Loucy (cell line): ENCODE data around the gene PDCD4.

Experiments used
- H2AFZ ChIP-seq: fragments of 200-600 bp; sonication (generic); 2 replicates; pipeline ENCODE4 v1.6.0; 2016; ENCODE audit warnings: antibody characterized with exemption, mild to moderate bottlenecking, low read length, moderate library complexity
- H3F3A ChIP-seq: fragments of 200-600 bp; 2 replicates; pipeline ENCODE4 v1.6.0; 2016; ENCODE audit warnings: antibody characterized with exemption, low read depth, mild to moderate bottlenecking
- H3K27me3 ChIP-seq: fragments of 200-600 bp; sonication (generic); 2 replicates; pipeline ENCODE4 v1.6.1; 2014; ENCODE audit warnings: low read length, mild to moderate bottlenecking; ENCODE audit not compliant: insufficient read depth, poor library complexity, severe bottlenecking
- H3K36me3 ChIP-seq: fragments of 200-600 bp; sonication (generic); 2 replicates; pipeline ENCODE4 v1.6.1; 2016; ENCODE audit warnings: low read length; ENCODE audit not compliant: insufficient read depth
- H3K4me1 ChIP-seq: fragments of 200-600 bp; sonication (generic); 2 replicates; pipeline ENCODE4 v1.5.1; 2014; ENCODE audit warnings: low read length, mild to moderate bottlenecking; ENCODE audit not compliant: insufficient read depth, poor library complexity, severe bottlenecking
- H3K4me2 ChIP-seq: fragments of 200-600 bp; sonication (generic); 2 replicates; pipeline ENCODE4 v1.6.0; 2014; ENCODE audit warnings: antibody characterized with exemption, low read length, low read depth, mild to moderate bottlenecking; ENCODE audit not compliant: poor library complexity, severe bottlenecking
- H3K4me3 ChIP-seq: fragments of 200-600 bp; sonication (generic); 2 replicates; pipeline ENCODE4 v1.5.1; 2014; ENCODE audit warnings: low read length, mild to moderate bottlenecking, mixed read lengths; ENCODE audit not compliant: poor library complexity, severe bottlenecking
- H3K79me2 ChIP-seq: fragments of 200-600 bp; sonication (generic); 2 replicates; pipeline ENCODE4 v1.6.1; 2014; ENCODE audit warnings: low read length; ENCODE audit not compliant: insufficient read depth
- H3K9ac ChIP-seq: fragments of 200-600 bp; sonication (generic); 2 replicates; pipeline ENCODE4 v1.6.0; 2014; ENCODE audit warnings: mild to moderate bottlenecking, low read depth, low read length, moderate library complexity; ENCODE audit not compliant: poor library complexity, severe bottlenecking
- H3K9me2 ChIP-seq: fragments of 200-600 bp; sonication (generic); replicated peaks from 2 replicates; pipeline ENCODE4 v1.6.1; 2016; ENCODE audit warnings: low read depth, low read length, mixed read lengths
- H3K9me3 ChIP-seq: fragments of 200-600 bp; sonication (generic); 2 replicates; pipeline ENCODE4 v1.6.1; 2014; ENCODE audit warnings: mild to moderate bottlenecking, antibody characterized with exemption, low read length, low read depth; ENCODE audit not compliant: insufficient read depth
- H4K20me1 ChIP-seq: fragments of 200-600 bp; sonication (generic); 2 replicates; pipeline ENCODE4 v1.6.0; 2014; ENCODE audit warnings: antibody characterized with exemption, low read length, mild to moderate bottlenecking; ENCODE audit not compliant: insufficient read depth, poor library complexity, severe bottlenecking
- CTCF ChIP-seq: fragments of 200-600 bp; sonication (generic); conservative IDR thresholded peaks from 2 replicates; pipeline ENCODE4 v1.5.1; 2014; ENCODE audit warnings: mild to moderate bottlenecking, antibody characterized with exemption, low read length
- EZH2phosphoT487 ChIP-seq: fragments of 200-600 bp; IDR thresholded peaks from 2 replicates; pipeline ENCODE4 v1.6.1; 2018; ENCODE audit warnings: antibody characterized with exemption, mild to moderate bottlenecking, moderate library complexity, borderline replicate concordance

PDCD4 gene

GRCh38 chr10:110910138-110910537 lies 38.4 kb downstream of the PDCD4 start:
- H3K4me2 ChIP-seq: no peak overlapping the region
- no peaks in the 10 kb centered on the region for H3K27me3 ChIP-seq
- H3K4me1 ChIP-seq: no peaks in the 10 kb centered on the region
- H3K9me2 ChIP-seq: no peaks in the 10 kb centered on the region
- no peaks in the 10 kb centered on the region for H3K36me3 ChIP-seq
- H4K20me1 ChIP-seq: no peaks in the 10 kb centered on the region
- H3K9me3 ChIP-seq: no peaks in the 10 kb centered on the region
- H3K9ac ChIP-seq: no peak overlapping the region
- no peak for TF ChIP-seq EZH2phosphoT487
- no peak for TF ChIP-seq CTCF
- H3K4me3 ChIP-seq: no peak overlapping the region
- H3K79me2 ChIP-seq: no peaks in the 10 kb centered on the region
- H2AFZ ChIP-seq: no peak overlapping the region
- H3F3A ChIP-seq: no peaks in the 10 kb centered on the region

- peaks cover 5% of the 10 kb centered on the region for H3K79me2 ChIP-seq
- H3F3A ChIP-seq: no peaks in the 10 kb centered on the region
- H3K27me3 ChIP-seq: no peaks in the 10 kb centered on the region
- no peaks in the 10 kb centered on the region for H4K20me1 ChIP-seq
- H3K9ac ChIP-seq: no peak overlapping the region
- no peak overlapping the region for H2AFZ ChIP-seq
- H3K9me2 ChIP-seq: no peaks in the 10 kb centered on the region
- TF ChIP-seq CTCF (no peak), EZH2phosphoT487 (no peak)
- no peaks in the 10 kb centered on the region for H3K36me3 ChIP-seq
- no peak overlapping the region for H3K4me2 ChIP-seq
- H3K4me3 ChIP-seq: no peak overlapping the region
- H3K4me1 ChIP-seq: peaks cover 5% of the 10 kb centered on the region
- H3K9me3 ChIP-seq: no peaks in the 10 kb centered on the region
Observed at GRCh38 chr10:110912374-110912773, 40.6 kb downstream of the PDCD4 start.

DNA sequence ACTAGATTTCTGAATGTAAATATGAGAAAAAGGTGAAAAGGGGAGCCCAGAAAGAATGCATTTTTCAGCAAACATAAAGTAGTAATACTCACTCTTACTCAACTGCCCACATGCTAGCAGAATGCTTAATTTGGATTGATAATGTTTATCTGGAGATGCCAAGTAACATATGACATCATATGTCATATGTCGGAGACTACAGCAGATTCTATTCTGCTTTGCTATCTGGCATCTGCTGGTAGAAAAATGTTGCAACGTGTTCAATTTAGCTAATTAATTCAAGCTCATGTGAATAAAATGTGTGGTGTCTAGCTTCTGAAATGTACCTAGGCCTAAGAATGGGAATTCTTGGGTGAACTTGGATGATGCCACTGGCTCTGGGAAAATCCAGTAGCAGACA lies 42.7 kb downstream of the PDCD4 start:
- Histone ChIP-seq H3K79me2 (peaks cover 14% of the 10 kb centered on the region), H3K9ac (no peak overlapping the region), H3K9me3 (no peaks in the 10 kb centered on the region), H2AFZ (no peak overlapping the region), H3K9me2 (no peaks in the 10 kb centered on the region), H3K4me2 (no peak overlapping the region), H3F3A (no peaks in the 10 kb centered on the region), H4K20me1 (no peaks in the 10 kb centered on the region), H3K36me3 (no peaks in the 10 kb centered on the region), H3K27me3 (no peaks in the 10 kb centered on the region), H3K4me3 (no peak overlapping the region), H3K4me1 (peaks cover 13% of the 10 kb centered on the region)
- no peak for TF ChIP-seq CTCF
- no peak for TF ChIP-seq EZH2phosphoT487
